ENCODE data around the gene CGNL1.

The CGNL1 gene

GRCh38 chr15:57529748-57530147 lies 153.4 kb downstream of the CGNL1 start:
- Histone ChIP-seq H3K9me3 (ENCODE audit: low read length) (no peaks in the 10 kb centered on the region), H3F3A (ENCODE audit: insufficient read depth, low read length) (no peaks in the 10 kb centered on the region), H3K4me1 (ENCODE audit: insufficient read depth, low read length, severe bottlenecking) (no peaks in the 10 kb centered on the region), H3K27ac (ENCODE audit: low read depth, low read length, poor library complexity, severe bottlenecking) (no peak overlapping the region), H3K4me2 (ENCODE audit: low read length) (no peak overlapping the region), H3K9ac (ENCODE audit: low read length) (no peak overlapping the region), H2AFZ (ENCODE audit: low read length) (no peak overlapping the region), H3K79me2 (ENCODE audit: insufficient read depth, low read length) (no peaks in the 10 kb centered on the region), H3K9me2 (ENCODE audit: low read depth, low read length) (no peaks in the 10 kb centered on the region), H3K4me3 (ENCODE audit: low read depth, low read length, poor library complexity, severe bottlenecking) (no peak overlapping the region), H3K36me3 (ENCODE audit: insufficient read depth, low read length) (no peaks in the 10 kb centered on the region), H4K20me1 (ENCODE audit: insufficient read depth, low read length) (no peaks in the 10 kb centered on the region), H3K27me3 (ENCODE audit: insufficient read depth, low read length) (no peaks in the 10 kb centered on the region)
- TF ChIP-seq CTCF (IDR thresholded peaks at IDR 0.05; ENCODE audit: low read length) (no peak), EZH2 (IDR thresholded peaks at IDR 0.05; ENCODE audit: borderline replicate concordance, low read length) (no peak)

DNA sequence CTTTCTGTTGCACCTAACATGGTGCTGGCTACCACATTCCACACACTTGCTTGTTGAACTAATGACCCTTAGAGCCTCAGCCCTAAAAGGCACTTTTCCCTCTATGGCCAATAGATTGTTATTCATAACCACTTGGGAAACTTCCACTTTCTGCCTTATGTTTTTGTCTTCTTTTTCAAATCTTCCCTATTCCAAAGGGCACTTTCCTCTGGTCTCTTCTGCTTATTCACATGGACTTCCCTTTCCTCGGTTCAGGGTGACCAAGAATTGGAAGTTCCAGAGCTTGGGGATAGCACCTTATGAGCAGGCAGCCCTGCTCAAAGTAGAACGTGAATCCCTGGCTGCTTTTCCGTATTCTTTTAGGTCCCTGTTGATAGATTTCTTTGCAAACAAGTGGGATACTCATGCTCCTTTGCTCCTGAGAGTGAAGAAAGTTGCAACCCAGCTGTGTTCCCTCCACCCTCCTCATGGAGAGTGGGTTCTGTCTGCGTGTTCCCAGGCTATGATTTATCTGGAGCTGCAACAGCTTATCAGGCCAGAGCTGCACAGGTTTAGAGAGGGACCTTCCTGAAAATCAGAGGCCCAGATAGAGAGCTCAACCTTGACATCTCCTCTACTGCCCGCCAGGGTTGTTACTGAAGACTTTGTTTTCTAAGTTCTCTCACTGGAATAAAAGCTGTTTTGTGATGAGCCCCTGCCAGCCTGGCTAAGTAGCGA lies 156.6 kb downstream of the CGNL1 start:
- H3K36me3 ChIP-seq (ENCODE audit: insufficient read depth, low read length) = no peaks in the 10 kb centered on the region
- H3K4me2 ChIP-seq (ENCODE audit: low read length) = no peak overlapping the region

DNA sequence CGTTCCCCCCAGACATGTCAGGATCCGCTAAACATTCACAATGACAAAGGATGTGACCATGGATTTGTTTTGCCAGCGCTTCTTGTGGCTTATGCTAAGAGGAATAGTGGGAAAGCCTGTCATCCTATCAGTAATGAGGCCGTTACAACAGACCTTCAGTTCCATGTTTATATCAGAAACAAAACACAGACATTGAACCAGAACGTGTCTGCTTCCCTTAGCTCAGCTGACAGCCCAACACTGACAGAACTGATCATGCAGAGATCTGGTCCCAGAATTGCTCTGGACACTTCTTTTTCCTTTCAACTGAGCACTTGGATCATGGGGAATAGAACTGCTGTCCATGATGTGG lies 157.1 kb downstream of the CGNL1 start:
- Histone ChIP-seq H3K9me2 (ENCODE audit: low read depth, low read length) (no peaks in the 10 kb centered on the region), H3K4me3 (ENCODE audit: low read depth, low read length, poor library complexity, severe bottlenecking) (no peak overlapping the region), H3K27ac (ENCODE audit: low read depth, low read length, poor library complexity, severe bottlenecking) (no peak overlapping the region), H4K20me1 (ENCODE audit: insufficient read depth, low read length) (no peaks in the 10 kb centered on the region), H3F3A (ENCODE audit: insufficient read depth, low read length) (no peaks in the 10 kb centered on the region), H3K9me3 (ENCODE audit: low read length) (no peaks in the 10 kb centered on the region), H3K4me1 (ENCODE audit: insufficient read depth, low read length, severe bottlenecking) (no peaks in the 10 kb centered on the region), H3K36me3 (ENCODE audit: insufficient read depth, low read length) (no peaks in the 10 kb centered on the region), H3K27me3 (ENCODE audit: insufficient read depth, low read length) (peaks cover 16% of the 10 kb centered on the region; the same call in 1 of the 2 replicates), H3K79me2 (ENCODE audit: insufficient read depth, low read length) (no peaks in the 10 kb centered on the region), H2AFZ (ENCODE audit: low read length) (no peak overlapping the region), H3K4me2 (ENCODE audit: low read length) (no peak overlapping the region), H3K9ac (ENCODE audit: low read length) (no peak overlapping the region)
- TF ChIP-seq CTCF (IDR thresholded peaks at IDR 0.05; ENCODE audit: low read length) (no peak), EZH2 (IDR thresholded peaks at IDR 0.05; ENCODE audit: borderline replicate concordance, low read length) (no peak)

More for the DNA sequence above, 156.6 kb downstream of the CGNL1 start:
- H3K9me2 ChIP-seq (ENCODE audit: low read depth, low read length) = no peaks in the 10 kb centered on the region
- H3K27me3 ChIP-seq (ENCODE audit: insufficient read depth, low read length) = peaks cover 16% of the 10 kb centered on the region; the same call in 1 of the 2 replicates
- H3K4me3 ChIP-seq (ENCODE audit: low read depth, low read length, poor library complexity, severe bottlenecking) = no peak overlapping the region
- no peak overlapping the region for H3K9ac ChIP-seq (ENCODE audit: low read length)
- no peaks in the 10 kb centered on the region for H3K79me2 ChIP-seq (ENCODE audit: insufficient read depth, low read length)
- H4K20me1 ChIP-seq (ENCODE audit: insufficient read depth, low read length) = no peaks in the 10 kb centered on the region
- H3K4me1 ChIP-seq (ENCODE audit: insufficient read depth, low read length, severe bottlenecking) = no peaks in the 10 kb centered on the region
- TF ChIP-seq EZH2 (IDR thresholded peaks at IDR 0.05; ENCODE audit: borderline replicate concordance, low read length) (no peak), CTCF (IDR thresholded peaks at IDR 0.05; ENCODE audit: low read length) (no peak)
- no peaks in the 10 kb centered on the region for H3K9me3 ChIP-seq (ENCODE audit: low read length)
- no peak overlapping the region for H3K27ac ChIP-seq (ENCODE audit: low read depth, low read length, poor library complexity, severe bottlenecking)
- no peak overlapping the region for H2AFZ ChIP-seq (ENCODE audit: low read length)
- no peaks in the 10 kb centered on the region for H3F3A ChIP-seq (ENCODE audit: insufficient read depth, low read length)
